NOMO-1 (cell line): ENCODE measurements around the gene PDGFA.

Experiments
- DNase-seq, 2 experiments: peaks; one replicate each; lab custom pipeline; 2025; ENCODE audit not compliant: unreplicated experiment in 2 of 2; lab: John Stamatoyannopoulos, UW

PDGFA gene

GRCh38 chr7:519484-520390 lies at the start of gene PDGFA:
Gene PDGFA (minus strand): TSS chr7:519846. CDS start chr7:519001, 845 bp downstream.
- DNase-seq = peak; percentile 46 to 48

- DNase-seq = no peak
Measured at GRCh38 chr7:568031-568951, 48.6 kb upstream of the PDGFA start.

- DNase-seq = no peak
Measured at GRCh38 chr7:567305-567883, 47.7 kb upstream of the PDGFA start.

- no peak for DNase-seq
Measured at GRCh38 chr7:566100-566499, 46.5 kb upstream of the PDGFA start.

- DNase-seq = no peak
Measured at GRCh38 chr7:564176-564865, 44.7 kb upstream of the PDGFA start.

GRCh38 chr7:563629-564170 lies 44.1 kb upstream of the PDGFA start:
- no peak for DNase-seq

GRCh38 chr7:562789-563628 lies 43.4 kb upstream of the PDGFA start:
- DNase-seq = no peak

GRCh38 chr7:562374-562675 lies 42.7 kb upstream of the PDGFA start:
- DNase-seq = no peak

- no peak for DNase-seq
Measured at GRCh38 chr7:561631-562373, 42.2 kb upstream of the PDGFA start.

- DNase-seq = no peak
Measured at GRCh38 chr7:560966-561630, 41.5 kb upstream of the PDGFA start.

GRCh38 chr7:559396-559705 lies 39.7 kb upstream of the PDGFA start:
- DNase-seq = no peak

GRCh38 chr7:557558-557881 lies 37.9 kb upstream of the PDGFA start:
- DNase-seq = no peak

- no peak for DNase-seq
Measured at GRCh38 chr7:556837-557557, 37.4 kb upstream of the PDGFA start.

GRCh38 chr7:556291-556826 lies 36.7 kb upstream of the PDGFA start:
- no peak for DNase-seq

GRCh38 chr7:555551-556160 lies 36.0 kb upstream of the PDGFA start:
- no peak for DNase-seq

GRCh38 chr7:553636-554111 lies 34.0 kb upstream of the PDGFA start:
- DNase-seq = no peak
